Neuronal stem cell (in vitro differentiated cells): ENCODE measurements around the gene TUG1. TPM values are rescaled to one million over a fixed set of nuclear protein-coding genes. Genes with fewer than 3 reads are reported as not detected.

Source experiments
- small RNA-seq: library from polyadenylated mRNA; stranded (forward); fragments of <200 nt; extraction: miRNeasy Mini kit (QIAGEN cat#:217004); gene quantifications from one replicate; pipeline ENCODE3, GENCODE V24; 2013; ENCODE audit not compliant: insufficient read depth

The TUG1 gene

Small RNAs within 50 kb of the gene (small RNA-seq; reads per million reads assigned to genes)
- not detected for gene RF01892
